HepG2 (cell line): Measurements from ENCODE around the gene GPR61. TPM values are rescaled to one million over a fixed set of nuclear protein-coding genes. Genes with fewer than 3 reads are reported as not detected.

Source experiments
- ELF3 ChIP-seq: IDR thresholded peaks from 2 replicates; pipeline ENCODE4 v1.6.1; 2016; ENCODE audit warnings: missing genetic modification reagents, missing compliant biosample characterization
- ESRRA ChIP-seq: sonication (generic); formaldehyde crosslinking; IDR thresholded peaks from 2 replicates; pipeline ENCODE4 v1.5.1; 2020; ENCODE audit warnings: mild to moderate bottlenecking, low read depth, missing genetic modification reagents
- GMEB2 ChIP-seq: IDR thresholded peaks from 2 replicates; pipeline ENCODE4 v1.6.1; 2016; ENCODE audit warnings: missing biosample characterization, missing genetic modification reagents, low read depth
- HNF4A ChIP-seq: sonication (generic); formaldehyde crosslinking; IDR thresholded peaks from 2 replicates; pipeline ENCODE4 v1.4.0; 2020; ENCODE audit warnings: missing genetic modification reagents
- JARID2 ChIP-seq: sonication (generic); formaldehyde crosslinking; IDR thresholded peaks from 2 replicates; pipeline ENCODE4 v1.8.1; 2023; ENCODE audit warnings: missing genetic modification reagents, inconsistent platforms; ENCODE audit not compliant: insufficient replicate concordance
- KLF16 ChIP-seq, 2 experiments: sonication (generic) in 1 of 2; formaldehyde crosslinking in 1 of 2; IDR thresholded peaks; 2 replicates each; pipeline versions ENCODE4 v1.6.1 to v1.8.0; 2016 to 2023; ENCODE audit warnings: missing genetic modification reagents in 2 of 2, missing compliant biosample characterization in 1 of 2
- PHF21A ChIP-seq: sonication (generic); formaldehyde crosslinking; IDR thresholded peaks from 2 replicates; pipeline ENCODE4 v1.5.0; 2020; ENCODE audit warnings: mild to moderate bottlenecking, missing genetic modification reagents
- POLR2A ChIP-seq, 2 experiments: IDR thresholded peaks; 2 replicates each; pipeline ENCODE4 v1.6.1; 2011; ENCODE audit warnings: low read depth in 2 of 2, low read length in 2 of 2, mild to moderate bottlenecking in 1 of 2, moderate library complexity in 1 of 2; ENCODE audit not compliant: insufficient read depth in 1 of 2
- RCOR2 ChIP-seq: IDR thresholded peaks from 2 replicates; pipeline ENCODE4 v1.6.1; 2016; ENCODE audit warnings: missing biosample characterization, missing genetic modification reagents
- SAP130 ChIP-seq: IDR thresholded peaks from 2 replicates; pipeline ENCODE4 v1.6.1; 2016; ENCODE audit warnings: low read depth
- SRY ChIP-seq: sonication (generic); formaldehyde crosslinking; IDR thresholded peaks from 2 replicates; pipeline ENCODE4 v1.8.0; 2022; ENCODE audit warnings: mild to moderate bottlenecking, missing genetic modification reagents
- TBX2 ChIP-seq: sonication (generic); formaldehyde crosslinking; IDR thresholded peaks from 2 replicates; pipeline ENCODE4 v1.5.0; 2020; ENCODE audit warnings: missing genetic modification reagents, mild to moderate bottlenecking, borderline replicate concordance
- U2AF2 ChIP-seq: fragments of 200-400 bp; formaldehyde crosslinking; IDR thresholded peaks from 2 replicates; pipeline ENCODE4 v1.6.1; 2017; ENCODE audit warnings: low read depth, mild to moderate bottlenecking, low read length
- ZBTB1 ChIP-seq: sonication (generic); formaldehyde crosslinking; IDR thresholded peaks from 2 replicates; pipeline ENCODE4 v1.4.0; 2020; ENCODE audit warnings: missing genetic modification reagents, borderline replicate concordance
- ZBTB34 ChIP-seq: sonication (generic); formaldehyde crosslinking; IDR thresholded peaks from 2 replicates; pipeline ENCODE4 v1.8.0; 2022; ENCODE audit warnings: mild to moderate bottlenecking, missing genetic modification reagents
- ZFAT ChIP-seq: sonication (generic); formaldehyde crosslinking; conservative IDR thresholded peaks from 2 replicates; pipeline ENCODE4 v1.8.1; 2023; ENCODE audit warnings: missing genetic modification reagents, inconsistent platforms
- ZNF367 ChIP-seq: sonication (generic); formaldehyde crosslinking; IDR thresholded peaks from 2 replicates; pipeline ENCODE4 v1.4.0; 2020; ENCODE audit warnings: missing genetic modification reagents, borderline replicate concordance
- ZNF564 ChIP-seq: sonication (generic); formaldehyde crosslinking; IDR thresholded peaks from 2 replicates; pipeline ENCODE4 v1.8.1; 2023; ENCODE audit warnings: mild to moderate bottlenecking, missing genetic modification reagents
- ZNF619 ChIP-seq: sonication (generic); formaldehyde crosslinking; IDR thresholded peaks from 2 replicates; pipeline ENCODE4 v1.4.0; 2020; ENCODE audit warnings: mild to moderate bottlenecking, missing genetic modification reagents
- ZNF709 ChIP-seq: sonication (generic); formaldehyde crosslinking; IDR thresholded peaks from 2 replicates; pipeline ENCODE4 v1.5.0; 2020; ENCODE audit warnings: mild to moderate bottlenecking, missing genetic modification reagents
- ZNF784 ChIP-seq: sonication (generic); formaldehyde crosslinking; IDR thresholded peaks from 2 replicates; pipeline ENCODE4 v1.5.1; 2020; ENCODE audit warnings: missing genetic modification reagents, mild to moderate bottlenecking, borderline replicate concordance
- polyA plus RNA-seq, 8 experiments: library from polyadenylated mRNA; depleted of rRNA in 3 of 8; stranded (reverse) in 7 of 8; unstranded in 1 of 8; fragments of >200 nt; fragmentation: Illumina TruSeq in 4 of 8; extraction: Trizol in 4 of 8; gene quantifications; 2 replicates each; pipeline versions ENCODE4 v1.2.1 to v1.2.3, GENCODE V29; 2011 to 2016; ENCODE audit warnings: low read depth in 4 of 8, missing spikeins in 1 of 8, mixed read lengths in 1 of 8; ENCODE audit not compliant: insufficient read depth in 1 of 8
- total RNA-seq, 5 experiments: library from RNA; depleted of rRNA; stranded (reverse); fragments of >200 nt; fragmentation: Illumina TruSeq; extraction: Trizol; gene quantifications; 2 replicates each; pipeline ENCODE4 v1.2.3, GENCODE V29; 2016; ENCODE audit warnings: low read depth in 1 of 5
- TF ChIP-seq, protein P1 (sequence below): sonication (generic); formaldehyde crosslinking; IDR thresholded peaks from 2 replicates; pipeline ENCODE4 v1.4.0; 2020; ENCODE audit warnings: missing genetic modification reagents, borderline replicate concordance
- TF ChIP-seq, protein P2 (sequence below): sonication (generic); formaldehyde crosslinking; IDR thresholded peaks from 2 replicates; pipeline ENCODE4 v1.8.1; 2022; ENCODE audit warnings: mild to moderate bottlenecking, missing genetic modification reagents
- TF ChIP-seq, protein P3 (sequence below): sonication (generic); formaldehyde crosslinking; IDR thresholded peaks from 2 replicates; pipeline ENCODE4 v1.5.0; 2020; ENCODE audit warnings: mild to moderate bottlenecking, low read depth, missing genetic modification reagents, borderline replicate concordance

Gene GPR61
- total and polyA plus RNA-seq, 2 of the 13 experiments (the other 11 are each of a cell fraction or from before 2014, with no cell fraction given), result not detected

- TF ChIP-seq ESRRA, result no peak
- TF ChIP-seq GMEB2, result no peak
- TF ChIP-seq ZNF709, result no peak
- TF ChIP-seq U2AF2, result no peak
- TF ChIP-seq ZNF784 (CRISPR knock-in tag), result 0 out of 2 replicates have a peak, but pooled peaks have one; percentile 48
- TF ChIP-seq SAP130, result peak; percentile 39; the same call in 1 of the 2 replicates
- TF ChIP-seq KLF16 (CRISPR knock-in tag; IDR thresholded peaks at IDR 0.05), result no peak
- TF ChIP-seq, protein P1, sequence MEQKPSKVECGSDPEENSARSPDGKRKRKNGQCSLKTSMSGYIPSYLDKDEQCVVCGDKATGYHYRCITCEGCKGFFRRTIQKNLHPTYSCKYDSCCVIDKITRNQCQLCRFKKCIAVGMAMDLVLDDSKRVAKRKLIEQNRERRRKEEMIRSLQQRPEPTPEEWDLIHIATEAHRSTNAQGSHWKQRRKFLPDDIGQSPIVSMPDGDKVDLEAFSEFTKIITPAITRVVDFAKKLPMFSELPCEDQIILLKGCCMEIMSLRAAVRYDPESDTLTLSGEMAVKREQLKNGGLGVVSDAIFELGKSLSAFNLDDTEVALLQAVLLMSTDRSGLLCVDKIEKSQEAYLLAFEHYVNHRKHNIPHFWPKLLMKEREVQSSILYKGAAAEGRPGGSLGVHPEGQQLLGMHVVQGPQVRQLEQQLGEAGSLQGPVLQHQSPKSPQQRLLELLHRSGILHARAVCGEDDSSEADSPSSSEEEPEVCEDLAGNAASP (CRISPR knock-in tag), result peak; percentile 32; the same call in 1 of the 2 replicates
- no peak for TF ChIP-seq ZNF367 (CRISPR knock-in tag)
- no peak for TF ChIP-seq POLR2A (IDR thresholded peaks at IDR 0.05; ENCODE audit: insufficient read depth in 1 of 2, low read depth in 2 of 2, low read length in 2 of 2)
- TF ChIP-seq SRY (CRISPR knock-in tag), result no peak; the same call in 1 of the 2 replicates
- no peak for TF ChIP-seq ZFAT (CRISPR knock-in tag)
- TF ChIP-seq ZNF564 (CRISPR knock-in tag), result no peak
- no peak for TF ChIP-seq HNF4A
- no peak for TF ChIP-seq ELF3 (CRISPR knock-in tag)
- no peak for TF ChIP-seq JARID2
- TF ChIP-seq, protein P2, sequence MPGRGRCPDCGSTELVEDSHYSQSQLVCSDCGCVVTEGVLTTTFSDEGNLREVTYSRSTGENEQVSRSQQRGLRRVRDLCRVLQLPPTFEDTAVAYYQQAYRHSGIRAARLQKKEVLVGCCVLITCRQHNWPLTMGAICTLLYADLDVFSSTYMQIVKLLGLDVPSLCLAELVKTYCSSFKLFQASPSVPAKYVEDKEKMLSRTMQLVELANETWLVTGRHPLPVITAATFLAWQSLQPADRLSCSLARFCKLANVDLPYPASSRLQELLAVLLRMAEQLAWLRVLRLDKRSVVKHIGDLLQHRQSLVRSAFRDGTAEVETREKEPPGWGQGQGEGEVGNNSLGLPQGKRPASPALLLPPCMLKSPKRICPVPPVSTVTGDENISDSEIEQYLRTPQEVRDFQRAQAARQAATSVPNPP (CRISPR knock-in tag), result no peak
- peak; percentile 43; the same call in 1 of the 2 replicates for TF ChIP-seq TBX2
- no peak for TF ChIP-seq ZNF619 (CRISPR knock-in tag)
- no peak for TF ChIP-seq ZBTB1 (CRISPR knock-in tag)
- TF ChIP-seq RCOR2 (CRISPR knock-in tag), result no peak
- no peak for TF ChIP-seq PHF21A (CRISPR knock-in tag)
- no peak for TF ChIP-seq ZBTB34 (CRISPR knock-in tag)
- TF ChIP-seq, protein P3, sequence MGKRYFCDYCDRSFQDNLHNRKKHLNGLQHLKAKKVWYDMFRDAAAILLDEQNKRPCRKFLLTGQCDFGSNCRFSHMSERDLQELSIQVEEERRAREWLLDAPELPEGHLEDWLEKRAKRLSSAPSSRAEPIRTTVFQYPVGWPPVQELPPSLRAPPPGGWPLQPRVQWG (CRISPR knock-in tag), result no peak
Observed at GRCh38 chr1:109532365-109533136, 7.1 kb upstream of the GPR61 start (continued).
